ENCODE measurements around the gene SLC16A3.

SLC16A3 gene

DNA sequence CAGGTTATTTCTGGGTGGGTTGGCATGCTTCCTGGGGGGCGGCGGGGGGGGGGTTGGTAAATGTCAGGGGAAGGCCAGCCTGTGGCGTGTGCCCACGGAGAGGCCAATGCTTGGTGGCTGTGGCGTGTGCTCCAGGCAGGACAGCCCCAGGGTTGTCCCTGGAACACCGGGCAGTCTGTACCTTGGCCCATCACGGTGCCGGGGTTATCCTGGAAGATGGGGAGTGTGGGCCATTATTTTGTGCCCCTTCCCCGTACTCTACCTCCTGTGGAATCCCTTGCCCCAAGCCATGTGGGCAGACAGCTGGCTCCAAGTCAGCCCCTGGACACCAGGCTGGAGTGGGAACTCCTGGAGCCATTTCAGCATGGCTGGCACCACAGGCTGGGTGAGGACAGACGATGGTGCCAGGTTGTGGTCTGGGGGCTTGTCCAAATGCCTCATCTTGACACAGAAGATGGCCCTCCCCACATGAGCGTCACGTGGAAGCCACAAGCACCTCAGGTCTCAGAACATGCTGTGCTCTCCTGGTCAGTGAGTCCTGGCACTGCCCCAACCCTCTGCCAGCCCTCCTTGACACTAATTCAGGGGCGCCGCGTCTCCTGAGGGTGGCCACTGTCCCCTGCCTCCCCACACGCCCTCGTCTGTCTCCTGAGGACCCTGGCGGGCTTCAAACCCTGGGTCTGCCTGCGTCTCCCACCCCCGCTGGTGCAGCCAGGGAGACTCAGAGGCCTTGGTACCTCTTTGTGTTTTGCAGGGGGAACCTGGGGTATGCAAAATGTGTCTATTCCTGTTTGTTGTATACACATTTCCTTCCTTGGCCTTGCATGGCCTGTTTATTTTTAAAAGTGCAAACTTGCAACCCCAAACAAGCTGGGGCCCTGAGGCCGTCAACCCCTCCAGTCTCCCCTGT is 4.3 kb downstream of the SLC16A3 start:
- TF ChIP-seq ZNF274 (IDR thresholded peaks at IDR 0.05; ENCODE audit: low read depth, low read length): no peak
- H3K4me3 ChIP-seq (ENCODE audit: low read length): no peak overlapping the region

DNA sequence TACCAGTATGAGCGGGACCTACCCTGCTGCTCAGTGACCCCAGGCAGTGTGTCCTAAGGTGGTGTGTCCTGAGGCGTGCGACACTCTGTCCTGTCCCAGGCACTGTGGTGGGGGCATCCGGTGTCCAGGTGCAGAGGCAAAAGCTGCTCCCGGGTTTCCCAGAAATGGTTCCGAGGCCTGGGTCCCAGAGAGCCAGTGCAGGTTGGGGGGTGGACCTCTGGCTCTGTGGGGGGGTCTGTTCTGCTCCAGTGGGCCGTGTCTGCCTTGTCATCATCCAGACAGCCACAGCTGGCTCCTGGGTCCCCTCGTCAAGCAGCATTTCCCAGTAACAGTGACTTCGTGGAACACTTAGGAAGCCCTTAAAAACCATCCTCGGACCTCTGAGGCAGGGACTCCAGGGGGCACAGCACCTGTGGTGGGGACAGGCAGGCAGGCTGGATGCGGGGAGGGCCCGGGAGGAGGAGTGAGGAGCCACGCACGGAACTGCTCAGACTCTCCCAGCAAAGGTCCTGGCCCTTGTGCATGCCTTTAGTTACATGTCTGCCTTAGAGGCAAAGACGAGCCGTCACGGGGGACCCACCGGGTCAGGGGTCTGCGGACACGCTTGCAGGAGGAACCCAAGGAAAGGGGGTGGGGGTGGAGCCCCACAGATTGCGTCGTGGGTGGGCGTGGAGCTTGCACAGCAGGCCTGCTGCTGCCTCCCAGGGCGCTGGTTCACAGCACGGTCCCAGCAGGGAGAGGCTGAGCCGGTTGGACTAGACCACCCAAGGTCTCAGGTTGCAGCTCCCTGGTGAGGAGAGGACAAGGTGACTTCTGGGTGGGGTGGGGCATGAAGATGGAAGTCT is 5.6 kb downstream of the SLC16A3 start:
- H3K4me3 ChIP-seq (ENCODE audit: low read length): no peak overlapping the region
- no peak for TF ChIP-seq ZNF274 (IDR thresholded peaks at IDR 0.05; ENCODE audit: low read depth, low read length)

DNA sequence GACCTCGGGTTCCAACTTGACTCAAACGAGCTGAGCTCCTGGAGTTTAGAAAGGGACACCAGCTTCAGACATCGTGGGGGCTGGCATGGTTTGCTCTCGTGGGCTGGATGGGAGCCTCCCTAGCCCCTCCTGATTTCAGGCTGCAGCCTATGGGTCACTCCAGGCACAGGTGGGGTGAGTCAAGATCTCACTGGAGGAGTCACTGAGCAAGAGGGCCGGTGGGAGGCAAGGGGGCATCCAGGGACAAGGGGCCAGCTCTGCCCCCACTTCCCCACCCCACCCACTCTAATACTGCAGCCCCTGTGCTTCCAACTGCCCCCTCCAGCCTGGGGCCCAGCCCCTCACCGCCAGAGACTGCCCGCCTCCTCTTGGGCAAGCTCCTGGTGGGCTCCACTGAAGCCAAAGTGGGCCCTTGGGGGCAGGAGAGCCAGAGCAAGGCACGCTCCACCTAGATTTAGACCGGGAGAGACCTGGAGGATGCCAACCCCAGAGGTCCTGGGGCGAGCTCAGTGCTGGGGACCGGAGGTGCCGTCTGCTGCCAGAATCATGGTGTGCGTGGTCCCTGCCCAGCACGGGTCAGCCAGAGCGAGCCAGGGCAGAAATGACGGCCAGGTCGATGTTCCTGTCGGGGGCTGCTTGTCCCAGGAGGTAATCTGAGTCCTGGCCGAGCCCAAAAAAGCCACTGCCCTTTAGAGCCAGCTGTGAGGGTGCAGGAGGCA is 6.4 kb downstream of the SLC16A3 start:
- no peak for TF ChIP-seq ZNF274 (IDR thresholded peaks at IDR 0.05; ENCODE audit: low read depth, low read length)

DNA sequence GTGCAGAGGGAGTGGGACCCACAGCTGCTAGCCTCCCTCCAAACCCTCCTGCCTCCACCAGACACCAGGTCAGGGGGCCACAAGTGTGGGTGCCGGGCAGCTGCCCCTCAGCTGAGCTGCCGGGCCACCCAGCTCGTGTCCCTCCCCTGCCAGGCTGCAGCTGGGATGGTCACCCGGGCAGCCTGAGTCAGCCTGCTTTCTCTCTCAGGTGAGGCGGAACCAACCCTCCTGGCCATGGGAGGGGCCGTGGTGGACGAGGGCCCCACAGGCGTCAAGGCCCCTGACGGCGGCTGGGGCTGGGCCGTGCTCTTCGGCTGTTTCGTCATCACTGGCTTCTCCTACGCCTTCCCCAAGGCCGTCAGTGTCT is 6.9 kb downstream of the SLC16A3 start:
- no peak overlapping the region for H3K4me3 ChIP-seq (ENCODE audit: low read length)

More for the DNA sequence above, 6.4 kb downstream of the SLC16A3 start:
- H3K4me3 ChIP-seq (ENCODE audit: low read length): no peak overlapping the region

DNA sequence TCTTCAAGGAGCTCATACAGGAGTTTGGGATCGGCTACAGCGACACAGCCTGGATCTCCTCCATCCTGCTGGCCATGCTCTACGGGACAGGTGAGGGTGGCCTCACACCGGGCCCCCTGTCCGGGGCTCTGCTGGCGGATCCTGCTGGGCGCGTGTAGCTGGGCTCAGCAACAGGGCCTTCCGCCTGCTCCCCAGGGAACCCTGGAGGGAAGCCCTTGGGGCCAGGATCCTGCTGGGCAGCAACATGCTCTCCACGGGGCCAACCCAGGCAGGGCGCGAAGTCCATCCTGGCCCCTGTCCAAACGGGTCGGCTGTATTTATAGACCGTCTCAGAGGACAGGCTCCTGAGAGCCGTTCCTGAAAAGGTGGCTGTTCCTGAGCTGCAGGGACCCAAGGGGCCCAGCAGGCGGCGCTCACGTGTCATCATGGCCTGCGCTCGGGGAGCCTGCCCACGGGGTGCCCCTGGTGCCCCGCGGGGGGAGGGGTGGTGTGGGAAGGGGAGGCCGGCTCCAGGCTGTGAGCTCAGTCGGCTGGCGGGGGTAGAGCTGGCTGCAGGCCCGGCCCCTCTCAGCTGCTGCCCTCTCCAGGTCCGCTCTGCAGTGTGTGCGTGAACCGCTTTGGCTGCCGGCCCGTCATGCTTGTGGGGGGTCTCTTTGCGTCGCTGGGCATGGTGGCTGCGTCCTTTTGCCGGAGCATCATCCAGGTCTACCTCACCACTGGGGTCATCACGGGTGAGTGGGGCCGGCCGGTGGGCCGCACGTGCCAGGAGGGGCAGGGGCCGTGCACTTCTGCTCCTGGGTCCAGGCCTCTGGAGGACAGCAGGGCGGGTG is 7.5 kb downstream of the SLC16A3 start:
- TF ChIP-seq ZNF274 (IDR thresholded peaks at IDR 0.05; ENCODE audit: low read depth, low read length): no peak
- no peak overlapping the region for H3K4me3 ChIP-seq (ENCODE audit: low read length)

More for the DNA sequence above, 6.9 kb downstream of the SLC16A3 start:
- TF ChIP-seq ZNF274 (IDR thresholded peaks at IDR 0.05; ENCODE audit: low read depth, low read length): no peak

DNA sequence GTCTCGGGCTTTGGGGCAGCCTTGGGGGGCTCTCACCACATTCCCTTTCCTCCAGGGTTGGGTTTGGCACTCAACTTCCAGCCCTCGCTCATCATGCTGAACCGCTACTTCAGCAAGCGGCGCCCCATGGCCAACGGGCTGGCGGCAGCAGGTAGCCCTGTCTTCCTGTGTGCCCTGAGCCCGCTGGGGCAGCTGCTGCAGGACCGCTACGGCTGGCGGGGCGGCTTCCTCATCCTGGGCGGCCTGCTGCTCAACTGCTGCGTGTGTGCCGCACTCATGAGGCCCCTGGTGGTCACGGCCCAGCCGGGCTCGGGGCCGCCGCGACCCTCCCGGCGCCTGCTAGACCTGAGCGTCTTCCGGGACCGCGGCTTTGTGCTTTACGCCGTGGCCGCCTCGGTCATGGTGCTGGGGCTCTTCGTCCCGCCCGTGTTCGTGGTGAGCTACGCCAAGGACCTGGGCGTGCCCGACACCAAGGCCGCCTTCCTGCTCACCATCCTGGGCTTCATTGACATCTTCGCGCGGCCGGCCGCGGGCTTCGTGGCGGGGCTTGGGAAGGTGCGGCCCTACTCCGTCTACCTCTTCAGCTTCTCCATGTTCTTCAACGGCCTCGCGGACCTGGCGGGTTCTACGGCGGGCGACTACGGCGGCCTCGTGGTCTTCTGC is 8.4 kb downstream of the SLC16A3 start:
- TF ChIP-seq ZNF274 (IDR thresholded peaks at IDR 0.05; ENCODE audit: low read depth, low read length): no peak

DNA sequence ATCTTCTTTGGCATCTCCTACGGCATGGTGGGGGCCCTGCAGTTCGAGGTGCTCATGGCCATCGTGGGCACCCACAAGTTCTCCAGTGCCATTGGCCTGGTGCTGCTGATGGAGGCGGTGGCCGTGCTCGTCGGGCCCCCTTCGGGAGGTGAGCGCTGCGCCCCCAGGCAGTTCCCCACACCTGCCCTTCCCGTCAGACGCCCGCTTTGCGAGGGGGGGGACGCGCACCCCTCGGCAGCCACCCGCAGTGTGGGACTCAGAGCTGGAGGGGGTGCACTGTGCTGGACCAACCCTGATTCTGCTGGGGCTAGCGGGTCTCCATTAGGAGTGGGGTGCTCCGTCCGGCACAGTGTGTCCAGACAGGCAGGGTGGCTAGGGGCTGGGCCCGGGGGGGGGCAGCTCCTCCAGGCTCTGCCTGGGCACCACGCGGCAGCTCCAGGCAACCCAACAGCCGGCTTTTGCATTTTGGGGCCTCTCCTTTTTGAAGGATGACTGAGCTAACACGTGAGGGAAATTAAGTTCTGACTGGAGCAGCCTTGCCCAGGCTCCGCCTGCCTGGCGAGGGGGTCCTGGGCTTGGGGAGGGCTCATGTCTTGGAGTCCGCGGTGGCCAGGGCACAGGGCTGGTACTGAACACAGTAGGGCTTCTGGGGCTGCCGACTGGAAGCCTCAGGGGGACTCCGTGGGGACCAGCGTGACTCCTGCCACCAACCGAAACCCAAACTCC is 9.1 kb downstream of the SLC16A3 start:
- H3K4me3 ChIP-seq (ENCODE audit: low read length): no peak overlapping the region; the same call in 1 of the 2 replicates
- TF ChIP-seq ZNF274 (IDR thresholded peaks at IDR 0.05; ENCODE audit: low read depth, low read length): no peak

More for the DNA sequence above, 8.4 kb downstream of the SLC16A3 start:
- H3K4me3 ChIP-seq (ENCODE audit: low read length): no peak overlapping the region

DNA sequence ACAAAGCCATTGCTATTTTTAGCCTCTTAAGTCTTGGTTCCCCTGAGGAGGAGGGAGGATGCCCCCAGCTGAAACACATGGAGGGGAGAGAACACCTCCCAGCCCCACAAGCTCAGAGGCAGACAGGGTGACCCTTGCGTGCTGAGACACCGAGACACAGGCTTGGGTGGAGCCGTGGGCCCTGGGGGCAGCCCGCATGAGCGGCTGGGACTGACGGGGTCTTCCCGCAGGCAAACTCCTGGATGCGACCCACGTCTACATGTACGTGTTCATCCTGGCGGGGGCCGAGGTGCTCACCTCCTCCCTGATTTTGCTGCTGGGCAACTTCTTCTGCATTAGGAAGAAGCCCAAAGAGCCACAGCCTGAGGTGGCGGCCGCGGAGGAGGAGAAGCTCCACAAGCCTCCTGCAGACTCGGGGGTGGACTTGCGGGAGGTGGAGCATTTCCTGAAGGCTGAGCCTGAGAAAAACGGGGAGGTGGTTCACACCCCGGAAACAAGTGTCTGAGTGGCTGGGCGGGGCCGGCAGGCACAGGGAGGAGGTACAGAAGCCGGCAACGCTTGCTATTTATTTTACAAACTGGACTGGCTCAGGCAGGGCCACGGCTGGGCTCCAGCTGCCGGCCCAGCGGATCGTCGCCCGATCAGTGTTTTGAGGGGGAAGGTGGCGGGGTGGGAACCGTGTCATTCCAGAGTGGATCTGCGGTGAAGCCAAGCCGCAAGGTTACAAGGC is 9.8 kb downstream of the SLC16A3 start:
- H3K4me3 ChIP-seq (ENCODE audit: low read length): no peak overlapping the region; the same call in 1 of the 2 replicates
- no peak for TF ChIP-seq ZNF274 (IDR thresholded peaks at IDR 0.05; ENCODE audit: low read depth, low read length)

DNA sequence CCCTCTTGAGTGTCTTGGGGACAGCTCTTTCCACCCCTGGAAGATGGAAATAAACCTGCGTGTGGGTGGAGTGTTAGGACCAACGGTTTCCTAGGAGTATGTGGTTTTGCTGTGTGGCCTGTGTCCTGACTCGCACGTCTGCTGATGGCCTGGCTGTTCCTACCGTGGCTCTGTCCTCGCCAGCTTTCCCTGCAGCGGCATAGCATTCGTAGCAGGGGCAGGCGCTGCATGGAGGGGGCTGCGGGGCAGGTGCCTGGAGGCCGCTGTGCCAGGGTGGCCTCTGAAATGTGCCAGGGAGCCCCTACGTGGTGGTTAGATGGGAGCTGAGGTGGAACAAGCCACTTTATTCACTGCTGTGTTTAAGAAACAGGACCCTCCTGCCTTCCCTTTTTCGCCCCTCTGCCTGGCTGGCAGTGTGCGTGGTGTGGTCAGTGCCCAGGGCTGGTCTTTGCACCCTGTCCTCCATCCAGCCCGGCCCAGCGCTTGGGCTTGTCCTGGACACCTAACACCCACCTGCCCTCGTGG is 10.6 kb downstream of the SLC16A3 start:
- no peak overlapping the region for H3K4me3 ChIP-seq (ENCODE audit: low read length)
- no peak for TF ChIP-seq ZNF274 (IDR thresholded peaks at IDR 0.05; ENCODE audit: low read depth, low read length)

DNA sequence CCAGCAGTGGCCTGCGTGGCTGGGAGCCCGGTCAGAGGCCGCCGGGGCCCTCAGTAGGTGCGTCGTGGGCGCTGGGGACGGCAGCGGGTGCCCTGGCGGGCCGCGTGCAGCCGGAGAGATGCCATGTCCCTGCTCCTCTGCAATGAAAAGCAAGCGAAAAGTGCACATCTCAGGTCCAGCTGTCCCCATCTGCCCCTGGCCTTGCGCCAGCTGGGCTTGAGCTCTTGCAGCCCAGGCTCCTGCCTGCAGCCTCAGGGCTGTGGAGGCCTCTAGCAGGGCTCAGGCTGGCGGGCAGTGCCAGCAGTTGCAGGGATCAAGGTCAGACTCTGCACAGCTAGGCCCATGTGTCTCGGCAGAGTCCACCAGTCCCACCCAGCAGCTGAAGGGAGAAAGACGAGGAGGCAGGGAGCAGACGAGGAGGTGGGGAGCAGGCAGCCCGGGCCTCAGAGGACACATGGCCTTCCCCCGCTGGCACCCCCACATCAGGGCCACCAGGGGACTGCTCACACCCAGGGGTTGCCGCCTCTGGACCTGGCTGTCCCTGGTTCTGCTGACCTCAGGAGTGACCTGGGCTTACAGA is 11.2 kb downstream of the SLC16A3 start:
- H3K4me3 ChIP-seq (ENCODE audit: low read length): no peak overlapping the region
- no peak for TF ChIP-seq ZNF274 (IDR thresholded peaks at IDR 0.05; ENCODE audit: low read depth, low read length)

All from GM08714 (cell line).